GM12878 (cell line): ENCODE results near the gene LENEP. TPM values are rescaled to one million over a fixed set of nuclear protein-coding genes. Genes with fewer than 3 reads are reported as not detected.

ENCODE experiments used
- ATAC-seq: fragments of 200-7000 bp; cut with Tn5 transposase; 3 replicates; pipeline ENCODE4 v1.9.1; 2020; ENCODE audit warnings: mild to moderate bottlenecking, moderate library complexity
- BruUV-seq: library from RNA; stranded (reverse); fragments of 400-500 nt; replicated peaks from 2 replicates; lab custom pipeline; 2021; lab: Mats Ljungman, UMichigan
- CTCF ChIA-PET: fragments of 300-600 bp; sonication (Branson Sonifier 250); formaldehyde crosslinking; extraction: SDS; loops from one replicate; lab custom pipeline; 2021; ENCODE audit warnings: inconsistent platforms; lab: Yijun Ruan, JAX
- POLR2A ChIA-PET: fragments of 350-600 bp; formaldehyde crosslinking; extraction: SDS; loops from one replicate; lab custom pipeline; 2021; ENCODE audit warnings: inconsistent platforms; lab: Charles Lee
- RAD21 ChIA-PET: fragments of 300-600 bp; sonication (Branson Sonifier 250); formaldehyde crosslinking; loops from one replicate; lab custom pipeline; 2023; ENCODE audit warnings: antibody characterized with exemption; ENCODE audit not compliant: unreplicated experiment; lab: Charles Lee
- SMC1A ChIA-PET: fragments of 300-600 bp; sonication (Branson Sonifier 250); formaldehyde crosslinking; loops from one replicate; lab custom pipeline; 2023; ENCODE audit not compliant: unreplicated experiment, uncharacterized antibody; lab: Charles Lee
- DNase-seq: peaks from one replicate; pipeline ENCODE4 v3.0.0-alpha.2; 2011; ENCODE audit warnings: low read depth, low spot score
- FAIRE-seq: peaks from 3 replicates; lab custom pipeline; 2011; peaks lifted over from hg19 to GRCh38; lab: Jason Lieb, UNC
- H2AFZ ChIP-seq: 2 replicates; pipeline ENCODE4 v1.6.0; 2011; ENCODE audit warnings: low read depth, low read length, control low read depth; ENCODE audit not compliant: control insufficient read depth
- H3K27ac ChIP-seq: 2 replicates; pipeline ENCODE4 v1.5.1; 2011; ENCODE audit warnings: control low read depth; ENCODE audit not compliant: control insufficient read depth, insufficient read depth
- H3K27me3 ChIP-seq, 2 experiments: replicated peaks in 1 of 2; 2 replicates each; pipeline versions ENCODE4 v1.6.0 to v1.6.1; 2011; ENCODE audit warnings: low read length in 1 of 2; ENCODE audit not compliant: control insufficient read depth in 2 of 2, insufficient read depth in 2 of 2
- H3K36me3 ChIP-seq, 2 experiments: 2 replicates each; pipeline ENCODE4 v1.5.1; 2011; ENCODE audit warnings: low read length in 1 of 2; ENCODE audit not compliant: control insufficient read depth in 2 of 2, insufficient read depth in 2 of 2
- H3K4me1 ChIP-seq: 2 replicates; pipeline ENCODE4 v1.6.1; 2011; ENCODE audit warnings: mild to moderate bottlenecking, low read length, moderate library complexity, mixed read lengths; ENCODE audit not compliant: control insufficient read depth, insufficient read depth
- H3K4me2 ChIP-seq: 2 replicates; pipeline ENCODE4 v1.6.0; 2011; ENCODE audit warnings: control low read depth; ENCODE audit not compliant: control insufficient read depth, insufficient read depth
- H3K4me3 ChIP-seq: fragments of 200-600 bp; sonication (generic); 2 replicates; pipeline ENCODE4 v1.5.1; 2016
- H3K79me2 ChIP-seq: 2 replicates; pipeline ENCODE4 v1.6.0; 2011; ENCODE audit warnings: low read length; ENCODE audit not compliant: control insufficient read depth, insufficient read depth
- H3K9ac ChIP-seq: 2 replicates; pipeline ENCODE4 v1.8.0; 2011; ENCODE audit warnings: low read length, control low read depth, mixed read lengths; ENCODE audit not compliant: control insufficient read depth, insufficient read depth
- H3K9me3 ChIP-seq: replicated peaks from 3 replicates; pipeline ENCODE4 v1.5.1; 2011; ENCODE audit warnings: mild to moderate bottlenecking, low read length; ENCODE audit not compliant: control insufficient read depth, insufficient read depth
- H4K20me1 ChIP-seq: 2 replicates; pipeline ENCODE4 v1.6.0; 2011; ENCODE audit not compliant: control insufficient read depth, insufficient read depth
- ATF7 ChIP-seq: fragments of 450-650 bp; IDR thresholded peaks from 2 replicates; pipeline ENCODE4 v1.6.1; 2016; ENCODE audit warnings: low read depth, mild to moderate bottlenecking
- BRCA1 ChIP-seq: IDR thresholded peaks from 2 replicates; pipeline ENCODE4 v1.6.1; 2011; ENCODE audit warnings: low read depth, low read length, improper control_type of control experiment
- CEBPB ChIP-seq, 2 experiments: fragments of 150-350 bp in 1 of 2; IDR thresholded peaks; 2 replicates each; pipeline ENCODE4 v1.6.1; 2012 to 2014; ENCODE audit warnings: low read depth in 2 of 2, low read length in 2 of 2, borderline replicate concordance in 1 of 2, inconsistent platforms in 1 of 2
- CHD1 ChIP-seq: IDR thresholded peaks from 2 replicates; pipeline ENCODE4 v1.6.1; 2012; ENCODE audit warnings: low read depth, low read length, improper control_type of control experiment
- ESRRA ChIP-seq: IDR thresholded peaks from 2 replicates; pipeline ENCODE4 v1.6.1; 2012; ENCODE audit warnings: mild to moderate bottlenecking, low read length, improper control_type of control experiment
- GATAD2B ChIP-seq: fragments of 450-650 bp; conservative IDR thresholded peaks from 2 replicates; pipeline ENCODE4 v1.6.1; 2017; ENCODE audit warnings: low read depth, mild to moderate bottlenecking, moderate library complexity
- HDAC6 ChIP-seq: fragments of 200-600 bp; sonication (generic); IDR thresholded peaks from one replicate; pipeline ENCODE4 v1.8.0; 2017; ENCODE audit warnings: antibody characterized with exemption; ENCODE audit not compliant: unreplicated experiment
- IKZF1 ChIP-seq: fragments of 450-650 bp; conservative IDR thresholded peaks from 2 replicates; pipeline ENCODE4 v1.6.1; 2017; ENCODE audit warnings: antibody characterized with exemption, mild to moderate bottlenecking
- RAD21 ChIP-seq: IDR thresholded peaks from 2 replicates; pipeline ENCODE4 v1.6.1; 2011; ENCODE audit warnings: mild to moderate bottlenecking, low read depth, low read length, moderate library complexity; ENCODE audit not compliant: insufficient read depth
- RB1 ChIP-seq: fragments of 450-650 bp; formaldehyde crosslinking; IDR thresholded peaks from 2 replicates; pipeline ENCODE4 v1.6.1; 2017; ENCODE audit warnings: mild to moderate bottlenecking, borderline replicate concordance
- SMAD1 ChIP-seq: fragments of 450-650 bp; IDR thresholded peaks from 2 replicates; pipeline ENCODE4 v1.6.1; 2018; ENCODE audit warnings: mild to moderate bottlenecking, low read depth; ENCODE audit not compliant: partially characterized antibody
- SREBF2 ChIP-seq: IDR thresholded peaks from 2 replicates; pipeline ENCODE4 v1.6.1; 2012; ENCODE audit warnings: mild to moderate bottlenecking, low read length
- WRNIP1 ChIP-seq: IDR thresholded peaks from 2 replicates; pipeline ENCODE4 v1.6.1; 2011; ENCODE audit warnings: low read depth, low read length, improper control_type of control experiment, borderline replicate concordance
- WGBS: methylation state at CpG from one replicate; pipeline ENCODE4 v1.1.6; 2016; ENCODE audit warnings: low lambda C conversion rate; ENCODE audit not compliant: insufficient replicate concordance, insufficient coverage; ENCODE audit errors: missing lambda C conversion rate; 5-methylcytosine and 5-hydroxymethylcytosine counted together
- in situ Hi-C: fragments of 300-500 bp; cut with MboI; formaldehyde crosslinking; loops from 9 replicates; pipeline ENCODE4 v1.14.3; 2018; ENCODE audit warnings: mixed read lengths
- intact Hi-C: fragments of 100-400 bp; cut with micrococcal nuclease; formaldehyde crosslinking; loops from one replicate; pipeline ENCODE4 v1.14.2; 2022; ENCODE audit not compliant: unreplicated experiment
- polyA plus RNA-seq, 11 experiments: library from polyadenylated mRNA; depleted of rRNA in 4 of 11; unstranded in 6 of 11; stranded (reverse) in 5 of 11; fragments of >200 nt; fragmentation: Nextera tagmentation in 4 of 11; fragmentation: Illumina TruSeq in 1 of 11; extraction: Ambion mirVana in 4 of 11; extraction: Trizol in 1 of 11; gene quantifications; 1 replicate in 1 of 11; 2 replicates in 10 of 11; pipeline versions ENCODE4 v1.2.1 to v1.2.3, GENCODE V29; 2011 to 2016; ENCODE audit warnings: inconsistent platforms in 2 of 11, missing spikeins in 2 of 11, low read depth in 1 of 11
- total RNA-seq, 4 experiments: library from RNA; depleted of rRNA in 3 of 4; stranded (reverse); fragments of >200 nt in 3 of 4; fragmentation: Illumina TruSeq in 1 of 4; extraction: Trizol in 1 of 4; gene quantifications; 2 replicates each; pipeline versions ENCODE4 v1.2.1 to v1.2.3, GENCODE V29; 2013 to 2021

The LENEP gene
- total and polyA plus RNA-seq, 10 of the 15 experiments (the other 5 are each of a cell fraction or from before 2014, with no cell fraction given) = 0.27 to 1.1 (median 0.64) TPM; not detected in 7

DNA sequence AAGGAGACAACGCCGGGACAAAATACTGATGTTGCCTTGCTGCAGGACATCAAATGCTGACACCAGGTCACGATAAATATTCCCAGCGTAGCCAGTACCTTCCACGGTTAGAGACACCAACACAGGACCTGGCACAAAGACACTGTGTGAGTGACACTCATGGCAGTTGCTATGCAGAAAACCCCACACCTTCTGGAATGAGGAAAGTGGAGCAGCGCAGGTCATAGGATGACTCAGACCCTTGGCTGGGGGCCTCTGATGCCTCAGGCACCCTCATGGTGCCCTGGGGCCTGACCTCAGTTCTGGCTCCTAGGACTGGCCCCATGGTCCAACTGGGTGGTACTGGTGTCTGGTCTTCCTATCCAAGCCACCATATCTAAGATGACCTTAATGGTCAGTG is 33.2 kb downstream of the LENEP start:
- SMC1A ChIA-PET = no interaction called here

DNA sequence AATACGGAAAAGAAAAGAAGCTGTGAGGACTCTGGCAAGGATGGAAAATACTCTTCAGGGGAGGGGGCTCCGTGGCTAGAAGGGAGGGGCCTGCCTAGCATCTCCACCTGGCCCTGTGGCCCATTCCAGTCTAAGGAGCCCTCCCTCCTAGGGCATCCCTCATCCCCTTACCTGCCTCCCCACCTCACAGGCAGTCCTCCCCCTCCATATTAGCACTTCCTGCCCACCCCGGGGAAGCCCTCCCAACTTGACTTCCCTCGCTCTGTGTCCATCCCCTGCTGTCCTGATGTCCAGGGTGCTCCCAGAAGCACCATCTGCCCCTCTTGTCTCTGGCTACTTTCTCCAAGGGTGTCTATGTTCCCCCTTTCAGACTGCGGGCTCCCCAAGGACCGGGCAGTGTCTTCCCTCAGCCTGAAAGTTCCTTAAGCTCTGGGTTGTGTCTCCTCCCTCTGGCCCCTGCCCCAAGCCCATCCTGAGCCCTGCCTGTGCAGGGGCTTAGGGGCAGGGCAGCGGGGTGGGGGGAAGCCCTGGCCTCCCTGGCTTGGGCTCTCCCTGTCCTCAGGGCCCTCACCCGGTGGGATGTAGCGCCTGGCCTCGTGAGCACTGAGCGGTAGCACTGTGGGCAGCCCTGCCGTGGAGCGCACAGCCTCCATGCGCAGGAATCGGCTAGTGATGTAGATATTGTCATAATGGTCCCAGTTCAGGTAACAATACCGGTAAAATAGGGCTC is 36.3 kb downstream of the LENEP start:
- RAD21 ChIA-PET = no interaction called here
- Histone ChIP-seq H3K79me2 (no peaks in the 10 kb centered on the region), H3K9ac (no peak overlapping the region), H4K20me1 (no peaks in the 10 kb centered on the region), H3K27ac (no peak overlapping the region), H2AFZ (no peak overlapping the region), H3K4me2 (no peak overlapping the region), H3K36me3 (no peaks in the 10 kb centered on the region), H3K4me3 (no peak overlapping the region), H3K4me1 (no peaks in the 10 kb centered on the region), H3K27me3 (no peaks in the 10 kb centered on the region; a peak in 2 of 4 replicates), H3K9me3 (no peaks in the 10 kb centered on the region)
- intact Hi-C loops (no loop called here), in situ Hi-C loops (no loop called here)
- DNase-seq (no peak), FAIRE-seq (no peak), ATAC-seq (no peak)
- BruUV-seq = no TSS peak
- WGBS = 66% methylated on average over 15 of the region's 16 CpGs
- POLR2A ChIA-PET = no interaction called here
- CTCF ChIA-PET = no interaction called here
- SMC1A ChIA-PET = no interaction called here
- TF ChIP-seq HDAC6 = no peak
- no peak for TF ChIP-seq IKZF1
- TF ChIP-seq RB1 = no peak
- no peak for TF ChIP-seq CHD1
- TF ChIP-seq BRCA1 = no peak
- no peak for TF ChIP-seq SMAD1
- TF ChIP-seq ATF7 = no peak

More for the DNA sequence above, 33.2 kb downstream of the LENEP start:
- Histone ChIP-seq H3K27ac (no peak overlapping the region), H3K4me3 (no peak overlapping the region), H3K9ac (no peak overlapping the region), H3K4me1 (no peaks in the 10 kb centered on the region), H4K20me1 (no peaks in the 10 kb centered on the region), H2AFZ (no peak overlapping the region), H3K9me3 (no peaks in the 10 kb centered on the region), H3K4me2 (no peak overlapping the region), H3K79me2 (no peaks in the 10 kb centered on the region), H3K27me3 (no peaks in the 10 kb centered on the region; a peak in 1 of 4 replicates), H3K36me3 (no peaks in the 10 kb centered on the region)
- ChIA-PET RAD21 (interaction anchor here (1.3 kb wide), 1 partner anchor 9 kb away, joined by 3 read pairs; no protein-coding TSS in a partner anchor), CTCF (interaction anchor here (0.6 kb wide), 1 partner anchor 76 kb away, joined by 3 read pairs; no protein-coding TSS in a partner anchor), POLR2A (no interaction called here)
- ATAC-seq (no peak), FAIRE-seq (no peak), DNase-seq (no peak)
- TF ChIP-seq GATAD2B (no peak), WRNIP1 (no peak), SREBF2 (no peak), CEBPB (IDR thresholded peaks at IDR 0.05; ENCODE audit: borderline replicate concordance in 1 of 2, low read depth in 2 of 2, low read length in 2 of 2) (no peak), ESRRA (no peak), RAD21 (no peak)
- in situ Hi-C loops (no loop called here), intact Hi-C loops (no loop called here)
- no TSS peak for BruUV-seq
- 50% methylated on average over 6 of the region's 6 CpGs for WGBS
